ENCODE results near the gene RHOBTB1.

RHOBTB1 gene

GRCh38 chr10:60948851-60949250, 4.9 kb upstream of the RHOBTB1 start:
- Histone ChIP-seq H3K79me2 (ENCODE audit: control insufficient read depth, low read length) (no peaks in the 10 kb centered on the region), H3K9me3 (ENCODE audit: control insufficient read depth, insufficient read depth, low read length) (no peaks in the 10 kb centered on the region), H3K9me2 (replicated peaks; ENCODE audit: control insufficient read depth, low read length) (no peaks in the 10 kb centered on the region), H3F3A (ENCODE audit: control insufficient read depth, insufficient read depth) (no peaks in the 10 kb centered on the region), H3K4me2 (ENCODE audit: low read length) (no peak overlapping the region), H3K36me3 (ENCODE audit: control insufficient read depth, low read length) (no peaks in the 10 kb centered on the region), H3K27me3 (ENCODE audit: control insufficient read depth, low read length) (peaks cover 36% of the 10 kb centered on the region), H4K20me1 (ENCODE audit: control insufficient read depth, insufficient read depth, low read depth, low read length) (no peaks in the 10 kb centered on the region), H3K4me3 (ENCODE audit: low read length) (no peak overlapping the region), H3K4me1 (ENCODE audit: control insufficient read depth, low read length) (0 out of 2 replicates have a peak, but pooled peaks cover 4% of the 10 kb centered on the region), H3K27ac (ENCODE audit: low read depth, low read length) (no peak overlapping the region)
- no peak for TF ChIP-seq EZH2phosphoT487 (IDR thresholded peaks at IDR 0.05; ENCODE audit: borderline replicate concordance, low read length)

DNA sequence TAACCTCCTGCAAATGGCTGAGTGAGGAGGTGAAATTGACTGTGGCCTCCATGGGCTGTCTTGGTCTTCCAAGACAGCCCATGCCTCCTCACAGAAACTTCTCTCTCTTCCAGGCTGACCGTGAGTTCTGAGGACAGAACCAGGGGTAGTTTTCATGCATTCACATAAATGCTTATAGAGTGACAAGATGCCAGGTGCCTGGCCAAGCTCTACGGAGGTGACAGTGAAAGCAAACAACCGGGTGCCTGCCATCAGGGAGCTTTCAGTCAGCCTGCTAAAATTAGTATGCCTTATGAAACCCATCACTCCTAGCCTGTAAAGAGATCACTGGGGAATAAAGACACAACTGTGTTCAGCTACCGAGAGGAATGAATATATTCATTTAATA, 919 bp upstream of the RHOBTB1 start:
- H3K4me3 ChIP-seq (ENCODE audit: low read length), result no peak overlapping the region
- H3K9me3 ChIP-seq (ENCODE audit: control insufficient read depth, insufficient read depth, low read length), result no peaks in the 10 kb centered on the region
- H4K20me1 ChIP-seq (ENCODE audit: control insufficient read depth, insufficient read depth, low read depth, low read length), result no peaks in the 10 kb centered on the region
- H3K4me1 ChIP-seq (ENCODE audit: control insufficient read depth, low read length), result 0 out of 2 replicates have a peak, but pooled peaks cover 4% of the 10 kb centered on the region
- no peaks in the 10 kb centered on the region for H3F3A ChIP-seq (ENCODE audit: control insufficient read depth, insufficient read depth)
- H3K27ac ChIP-seq (ENCODE audit: low read depth, low read length), result no peak overlapping the region
- H3K36me3 ChIP-seq (ENCODE audit: control insufficient read depth, low read length), result no peaks in the 10 kb centered on the region
- no peaks in the 10 kb centered on the region for H3K9me2 ChIP-seq (replicated peaks; ENCODE audit: control insufficient read depth, low read length)
- peaks cover 64% of the 10 kb centered on the region for H3K27me3 ChIP-seq (ENCODE audit: control insufficient read depth, low read length)
- no peaks in the 10 kb centered on the region for H3K79me2 ChIP-seq (ENCODE audit: control insufficient read depth, low read length)
- TF ChIP-seq CTCF (IDR thresholded peaks at IDR 0.05; ENCODE audit: low read depth, low read length, poor library complexity, severe bottlenecking) (no peak), EZH2phosphoT487 (IDR thresholded peaks at IDR 0.05; ENCODE audit: borderline replicate concordance, low read length) (no peak)
- H3K4me2 ChIP-seq (ENCODE audit: low read length), result no peak overlapping the region

- no peaks in the 10 kb centered on the region for H4K20me1 ChIP-seq (ENCODE audit: control insufficient read depth, insufficient read depth, low read depth, low read length)
- no peaks in the 10 kb centered on the region for H3F3A ChIP-seq (ENCODE audit: control insufficient read depth, insufficient read depth)
- H3K27ac ChIP-seq (ENCODE audit: low read depth, low read length), result no peak overlapping the region
- H3K36me3 ChIP-seq (ENCODE audit: control insufficient read depth, low read length), result no peaks in the 10 kb centered on the region
- 0 out of 2 replicates have a peak, but pooled peaks cover 4% of the 10 kb centered on the region for H3K4me1 ChIP-seq (ENCODE audit: control insufficient read depth, low read length)
- H3K27me3 ChIP-seq (ENCODE audit: control insufficient read depth, low read length), result peaks cover 55% of the 10 kb centered on the region
- no peak overlapping the region for H3K4me3 ChIP-seq (ENCODE audit: low read length)
- no peaks in the 10 kb centered on the region for H3K9me2 ChIP-seq (replicated peaks; ENCODE audit: control insufficient read depth, low read length)
- H3K4me2 ChIP-seq (ENCODE audit: low read length), result peak overlapping the region; percentile 44
- H3K79me2 ChIP-seq (ENCODE audit: control insufficient read depth, low read length), result no peaks in the 10 kb centered on the region
- TF ChIP-seq EZH2phosphoT487 (IDR thresholded peaks at IDR 0.05; ENCODE audit: borderline replicate concordance, low read length) (peak; percentile 40; the same call in 1 of the 2 replicates), CTCF (IDR thresholded peaks at IDR 0.05; ENCODE audit: low read depth, low read length, poor library complexity, severe bottlenecking) (no peak)
- H3K9me3 ChIP-seq (ENCODE audit: control insufficient read depth, insufficient read depth, low read length), result no peaks in the 10 kb centered on the region
Measured at GRCh38 chr10:60943316-60944057, 498 bp downstream of the RHOBTB1 start.

DNA sequence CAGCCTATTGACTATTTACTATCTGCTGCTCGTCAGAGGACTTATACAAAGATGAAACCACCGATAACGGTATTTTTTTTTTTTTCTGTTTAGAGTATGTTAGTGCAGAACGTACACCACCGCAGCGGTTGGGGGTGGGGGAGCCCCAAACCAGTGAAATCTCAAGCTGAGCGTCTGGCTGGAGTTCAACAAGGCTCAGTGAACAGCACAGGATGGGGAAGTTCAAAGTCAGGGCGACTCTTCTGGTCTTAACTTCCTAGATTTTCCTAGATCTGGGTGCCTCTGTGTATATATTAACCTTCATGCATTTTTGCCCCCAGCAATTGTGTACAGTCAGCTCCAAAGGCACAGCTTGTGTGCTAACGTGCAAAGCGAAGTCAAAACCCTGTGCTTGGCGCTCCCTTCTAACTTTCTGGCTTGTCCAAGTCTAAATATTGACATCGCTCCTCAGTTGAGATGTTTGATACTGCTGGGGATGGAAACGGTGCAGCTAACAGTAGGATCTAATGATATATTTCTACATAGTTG, 1.1 kb downstream of the RHOBTB1 start:
- H3K27ac ChIP-seq (ENCODE audit: low read depth, low read length), result no peak overlapping the region
- no peak overlapping the region for H3K4me2 ChIP-seq (ENCODE audit: low read length)

More for the DNA sequence above, 1.1 kb downstream of the RHOBTB1 start:
- no peaks in the 10 kb centered on the region for H3K9me2 ChIP-seq (replicated peaks; ENCODE audit: control insufficient read depth, low read length)
- H3K36me3 ChIP-seq (ENCODE audit: control insufficient read depth, low read length), result no peaks in the 10 kb centered on the region
- TF ChIP-seq EZH2phosphoT487 (IDR thresholded peaks at IDR 0.05; ENCODE audit: borderline replicate concordance, low read length), result 0 out of 2 replicates have a peak, but pooled peaks have one; percentile 16
- TF ChIP-seq CTCF (IDR thresholded peaks at IDR 0.05; ENCODE audit: low read depth, low read length, poor library complexity, severe bottlenecking), result no peak
- 0 out of 2 replicates have a peak, but pooled peaks cover 4% of the 10 kb centered on the region for H3K4me1 ChIP-seq (ENCODE audit: control insufficient read depth, low read length)
- H4K20me1 ChIP-seq (ENCODE audit: control insufficient read depth, insufficient read depth, low read depth, low read length), result no peaks in the 10 kb centered on the region
- no peaks in the 10 kb centered on the region for H3K79me2 ChIP-seq (ENCODE audit: control insufficient read depth, low read length)
- H3F3A ChIP-seq (ENCODE audit: control insufficient read depth, insufficient read depth), result no peaks in the 10 kb centered on the region
- no peak overlapping the region for H3K4me3 ChIP-seq (ENCODE audit: low read length)
- no peaks in the 10 kb centered on the region for H3K9me3 ChIP-seq (ENCODE audit: control insufficient read depth, insufficient read depth, low read length)
- H3K27me3 ChIP-seq (ENCODE audit: control insufficient read depth, low read length), result peaks cover 51% of the 10 kb centered on the region

All from DOHH2 (cell line).